BLaER1 treated with 17β-estradiol and CSF1 and Interleukin-3, amounts not matched to agents 10 nM and 100 nM (cell line): ENCODE results near the gene ACY1.
A peak's percentile ranks its signal among the peaks of the same experiment; 100 is the strongest.

ENCODE experiments used
- H3K27ac ChIP-seq, 11 experiments: shearing (Covaris generic); formaldehyde crosslinking; 2 replicates each; pipeline ENCODE4 v1.8.1; 2022
- H3K27me3 ChIP-seq, 11 experiments: shearing (Covaris generic); formaldehyde crosslinking; 2 replicates each; pipeline ENCODE4 v1.8.1; 2022
- H3K36me3 ChIP-seq, 11 experiments: shearing (Covaris generic); formaldehyde crosslinking; 2 replicates each; pipeline ENCODE4 v1.8.1; 2022
- H3K4me1 ChIP-seq, 10 experiments: shearing (Covaris generic); formaldehyde crosslinking; 2 replicates each; pipeline ENCODE4 v1.8.1; 2022
- H3K4me2 ChIP-seq, 11 experiments: shearing (Covaris generic); formaldehyde crosslinking; 2 replicates each; pipeline ENCODE4 v1.8.1; 2022
- H3K4me3 ChIP-seq, 10 experiments: shearing (Covaris generic); formaldehyde crosslinking; 2 replicates each; pipeline ENCODE4 v1.8.1; 2022
- H3K9ac ChIP-seq, 11 experiments: shearing (Covaris generic); formaldehyde crosslinking; 2 replicates each; pipeline ENCODE4 v1.8.1; 2022
- H3K9me3 ChIP-seq, 11 experiments: shearing (Covaris generic); formaldehyde crosslinking; replicated peaks in 1 of 11; 2 replicates each; pipeline ENCODE4 v1.8.1; 2022
- H4K20me1 ChIP-seq, 11 experiments: shearing (Covaris generic); formaldehyde crosslinking; 2 replicates each; pipeline ENCODE4 v1.8.1; 2022
- Cebpa-rat ChIP-seq, 11 experiments: shearing (Covaris generic); IDR thresholded peaks; 2 replicates each; pipeline ENCODE4 v1.8.1; 2022

ACY1 gene

DNA sequence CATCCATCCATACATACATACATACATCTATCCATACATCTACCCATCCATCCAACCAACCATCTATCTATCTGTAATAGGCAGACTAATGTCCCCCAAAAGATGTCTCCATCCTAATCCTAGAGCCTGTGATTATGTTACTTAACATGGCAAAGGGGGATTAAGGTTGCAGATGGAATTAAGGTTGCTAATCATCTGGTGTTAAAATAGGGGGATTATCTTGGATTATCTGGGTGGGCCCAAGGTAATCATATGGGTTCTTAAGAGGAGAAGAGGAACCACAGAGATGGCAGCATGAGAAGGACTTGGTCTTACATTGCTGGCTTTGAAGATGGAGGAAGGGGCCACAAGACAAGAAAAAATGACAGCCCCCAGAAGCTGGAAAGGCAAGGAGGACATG, 27.1 kb downstream of the ACY1 start:
- Histone ChIP-seq H3K4me2 (no peak overlapping the region), H4K20me1 (no peaks in the 10 kb centered on the region; a peak in 1 of 22 replicates), H3K9ac (no peak overlapping the region), H3K9me3 (no peaks in the 10 kb centered on the region), H3K4me1 (peaks cover 22 to 38% (median 33%) of the 10 kb centered on the region in 10 experiments), H3K36me3 (no peaks in the 10 kb centered on the region), H3K4me3 (no peak overlapping the region), H3K27me3 (no peaks in the 10 kb centered on the region), H3K27ac (no peak overlapping the region)
- TF ChIP-seq Cebpa-rat (IDR thresholded peaks at IDR 0.05) = no peak

DNA sequence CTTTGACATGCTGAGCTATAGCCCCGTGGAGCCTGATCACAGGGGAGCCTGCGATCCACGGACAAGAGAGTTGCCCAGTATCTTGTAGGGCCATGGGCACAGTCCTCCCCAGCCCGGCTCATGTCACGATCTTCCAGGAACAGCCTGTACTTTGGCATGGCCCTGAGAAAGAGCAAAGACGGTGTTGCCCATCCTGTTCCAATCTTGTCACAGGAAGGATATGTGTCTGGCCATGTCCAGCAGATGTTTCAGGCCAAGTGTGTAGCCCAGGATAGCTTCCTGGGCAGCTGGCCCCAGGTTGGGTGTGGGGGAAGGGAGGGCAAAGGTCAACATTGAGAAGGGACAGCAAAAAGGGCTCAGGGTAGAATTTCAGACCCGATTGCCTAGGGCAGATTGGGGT, 29.4 kb downstream of the ACY1 start:
- Histone ChIP-seq H3K27me3 (no peaks in the 10 kb centered on the region), H3K9ac (no peak overlapping the region), H3K9me3 (no peaks in the 10 kb centered on the region), H3K27ac (no peak overlapping the region), H3K4me1 (peaks cover 13 to 47% (median 42%) of the 10 kb centered on the region in 10 experiments), H3K36me3 (no peaks in the 10 kb centered on the region), H4K20me1 (no peaks in the 10 kb centered on the region), H3K4me3 (no peak overlapping the region), H3K4me2 (peak overlapping the region in 3 of 11 experiments; percentile 1 to 19 (median 4); a peak in 2 of 22 replicates)
- no peak for TF ChIP-seq Cebpa-rat (IDR thresholded peaks at IDR 0.05)

DNA sequence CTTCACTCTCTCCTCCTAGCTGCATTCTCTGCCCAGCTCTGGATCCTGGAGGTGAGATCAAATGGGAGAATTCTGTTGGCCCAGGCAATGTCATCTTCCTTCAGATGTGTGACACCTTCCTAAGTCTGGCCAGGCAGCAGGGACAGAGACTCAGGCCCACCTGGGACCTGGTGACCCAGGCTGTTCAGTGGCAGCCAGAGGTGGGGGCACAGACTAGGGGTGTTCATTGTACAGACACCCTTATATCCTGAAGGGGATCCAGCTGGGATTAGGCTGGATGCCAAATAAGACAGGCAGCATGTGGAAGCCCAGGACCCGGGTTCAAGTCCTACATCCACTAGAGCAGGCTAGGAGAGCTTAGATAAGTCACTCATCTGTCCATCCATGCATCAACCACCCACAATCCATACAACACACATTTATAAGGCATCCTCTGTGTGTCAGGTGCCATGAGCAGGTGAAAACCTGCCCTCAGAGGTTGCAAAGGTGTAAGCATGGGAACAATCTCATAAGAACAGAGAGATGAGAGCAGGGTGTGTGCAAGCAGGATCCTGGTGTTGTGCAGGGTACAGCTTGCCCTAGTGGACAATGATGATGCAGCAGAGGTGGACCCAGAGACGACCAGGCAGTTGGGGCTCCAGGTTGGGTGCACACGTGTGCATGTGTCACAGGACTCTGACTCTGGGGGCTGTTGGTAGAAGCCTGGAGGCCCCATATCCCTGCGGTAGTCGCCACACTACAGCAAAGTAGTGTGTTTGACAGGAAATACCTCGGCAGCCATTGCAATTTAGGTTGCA, 30.7 kb downstream of the ACY1 start:
- H3K9ac ChIP-seq = no peak overlapping the region
- no peak for TF ChIP-seq Cebpa-rat (IDR thresholded peaks at IDR 0.05)
- no peaks in the 10 kb centered on the region for H4K20me1 ChIP-seq
- H3K4me2 ChIP-seq = peak overlapping the region in 7 of 11 experiments; percentile 55 to 98 (median 62); a peak in 8 of 22 replicates
- H3K27me3 ChIP-seq = peaks cover 0 to 3% (median 0%) of the 10 kb centered on the region in 11 experiments; a peak in 1 of 22 replicates
- H3K36me3 ChIP-seq = no peaks in the 10 kb centered on the region
- H3K4me3 ChIP-seq = no peak overlapping the region
- no peaks in the 10 kb centered on the region for H3K9me3 ChIP-seq
- peaks cover 22 to 60% (median 55%) of the 10 kb centered on the region in 10 experiments for H3K4me1 ChIP-seq
- no peak overlapping the region for H3K27ac ChIP-seq

GRCh38 chr3:52014613-52015012, 31.3 kb downstream of the ACY1 start:
- Histone ChIP-seq H3K36me3 (no peaks in the 10 kb centered on the region), H4K20me1 (no peaks in the 10 kb centered on the region), H3K27ac (no peak overlapping the region), H3K9me3 (no peaks in the 10 kb centered on the region), H3K9ac (no peak overlapping the region), H3K4me1 (peaks cover 29 to 66% (median 61%) of the 10 kb centered on the region in 10 experiments), H3K4me2 (peak overlapping the region; percentile 35 to 98 (median 62)), H3K4me3 (no peak overlapping the region), H3K27me3 (peaks cover 0 to 3% (median 0%) of the 10 kb centered on the region in 11 experiments; a peak in 1 of 22 replicates)
- TF ChIP-seq Cebpa-rat (IDR thresholded peaks at IDR 0.05) = no peak

- no peak overlapping the region for H3K27ac ChIP-seq
- TF ChIP-seq Cebpa-rat (IDR thresholded peaks at IDR 0.05) = no peak
- 0 out of 22 replicates have a peak overlapping the region, but pooled peaks of 2 of the 11 experiments have one; percentile 15 to 37 for H3K9ac ChIP-seq
- peaks cover 39 to 76% (median 71%) of the 10 kb centered on the region in 10 experiments for H3K4me1 ChIP-seq
- H4K20me1 ChIP-seq = no peaks in the 10 kb centered on the region
- H3K4me2 ChIP-seq = peak overlapping the region; percentile 35 to 98 (median 62)
- peaks cover 0 to 3% (median 0%) of the 10 kb centered on the region in 11 experiments; a peak in 1 of 22 replicates for H3K27me3 ChIP-seq
- no peak overlapping the region for H3K4me3 ChIP-seq
- no peaks in the 10 kb centered on the region for H3K36me3 ChIP-seq
- no peaks in the 10 kb centered on the region for H3K9me3 ChIP-seq
Observed at GRCh38 chr3:52015438-52016228, 32.3 kb downstream of the ACY1 start.

DNA sequence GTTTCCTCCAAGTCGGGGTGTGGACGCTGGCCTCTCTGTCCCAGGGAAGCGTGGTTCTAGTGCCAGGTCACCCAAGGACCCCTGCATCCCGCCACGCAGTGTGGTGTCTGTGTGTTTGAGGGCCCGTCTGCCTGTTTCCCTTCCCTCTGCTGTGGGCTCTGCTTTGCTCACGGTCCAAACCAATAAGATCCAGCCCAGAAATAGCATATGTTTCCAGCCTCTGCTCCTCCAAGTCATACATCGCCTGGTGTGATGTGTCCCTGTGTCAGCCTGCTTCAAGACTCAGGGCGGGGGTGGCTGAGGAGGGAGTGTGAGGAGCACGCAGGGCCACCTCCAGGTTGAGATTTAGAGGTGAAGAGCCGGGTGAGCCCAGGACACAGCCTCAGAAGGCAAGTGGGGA, 34.3 kb downstream of the ACY1 start:
- H3K4me1 ChIP-seq = peaks cover 58 to 93% (median 89%) of the 10 kb centered on the region in 10 experiments
- no peaks in the 10 kb centered on the region for H3K36me3 ChIP-seq
- no peaks in the 10 kb centered on the region for H4K20me1 ChIP-seq
- no peak for TF ChIP-seq Cebpa-rat (IDR thresholded peaks at IDR 0.05)
- peak overlapping the region in 1 of 11 experiments; percentile 4; a peak in 1 of 22 replicates for H3K9ac ChIP-seq
- peaks cover 0 to 3% (median 0%) of the 10 kb centered on the region in 11 experiments; a peak in 1 of 22 replicates for H3K27me3 ChIP-seq
- no peak overlapping the region for H3K27ac ChIP-seq
- no peak overlapping the region for H3K4me3 ChIP-seq
- peak overlapping the region in 8 of 11 experiments; percentile 4 to 98 (median 86); a peak in 13 of 22 replicates for H3K4me2 ChIP-seq
- no peaks in the 10 kb centered on the region for H3K9me3 ChIP-seq

DNA sequence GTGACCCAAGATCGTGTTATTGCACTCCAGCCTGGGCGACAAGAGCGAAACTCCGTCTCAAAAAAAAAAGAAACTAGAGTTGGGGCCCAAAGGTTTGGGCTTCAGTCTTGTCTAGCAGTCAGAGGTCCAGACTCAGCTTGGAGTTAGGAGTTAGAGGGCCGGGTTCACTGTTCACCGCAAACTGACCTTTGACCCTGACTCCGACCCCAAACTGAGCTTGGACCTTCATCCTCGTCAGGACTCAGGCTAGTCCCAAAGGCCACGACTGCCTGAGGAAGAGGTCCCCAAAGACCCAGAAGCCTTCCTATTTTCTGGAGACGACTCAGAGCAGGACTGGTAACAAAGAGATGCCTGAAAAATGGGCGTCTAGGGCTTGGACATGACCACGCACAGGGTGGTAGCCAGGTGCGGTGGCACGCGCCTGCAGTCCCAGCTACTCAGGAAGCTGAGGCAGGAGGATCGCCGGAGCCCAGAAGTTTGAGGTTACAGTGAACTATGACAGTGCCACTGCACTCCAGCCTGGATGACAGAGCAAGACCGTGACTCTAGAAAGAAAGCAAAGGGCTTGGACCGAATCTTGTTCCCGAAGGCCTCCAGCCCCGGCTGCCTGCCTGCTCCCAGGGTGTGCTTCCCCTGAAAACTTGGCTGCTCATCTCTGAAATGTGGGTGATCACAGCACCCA, 35.1 kb downstream of the ACY1 start:
- H3K4me1 ChIP-seq = peaks cover 67 to 94% (median 93%) of the 10 kb centered on the region in 10 experiments
- H3K27ac ChIP-seq = peak overlapping the region in 9 of 11 experiments; percentile 1 to 71 (median 57); a peak in 16 of 22 replicates
- peaks cover 0 to 3% (median 0%) of the 10 kb centered on the region in 11 experiments; a peak in 1 of 22 replicates for H3K27me3 ChIP-seq
- peak overlapping the region; percentile 75 to 98 (median 86) for H3K4me2 ChIP-seq
- TF ChIP-seq Cebpa-rat (IDR thresholded peaks at IDR 0.05) = no peak
- H4K20me1 ChIP-seq = no peaks in the 10 kb centered on the region
- no peak overlapping the region for H3K4me3 ChIP-seq
- no peaks in the 10 kb centered on the region for H3K9me3 ChIP-seq
- H3K36me3 ChIP-seq = no peaks in the 10 kb centered on the region
- peak overlapping the region in 10 of 11 experiments; percentile 20 to 62 (median 53); a peak in 16 of 22 replicates for H3K9ac ChIP-seq

GRCh38 chr3:52019352-52020080, 36.2 kb downstream of the ACY1 start:
- H4K20me1 ChIP-seq = no peaks in the 10 kb centered on the region
- no peaks in the 10 kb centered on the region for H3K36me3 ChIP-seq
- H3K27ac ChIP-seq = peak overlapping the region in 10 of 11 experiments; percentile 1 to 71 (median 54); a peak in 18 of 22 replicates
- H3K4me1 ChIP-seq = peaks cover 77 to 100% (median 100%) of the 10 kb centered on the region in 10 experiments
- peaks cover 0 to 3% (median 0%) of the 10 kb centered on the region in 11 experiments; a peak in 1 of 22 replicates for H3K27me3 ChIP-seq
- H3K9ac ChIP-seq = peak overlapping the region; percentile 20 to 62 (median 52); a peak in 19 of 22 replicates
- H3K9me3 ChIP-seq = no peaks in the 10 kb centered on the region
- peak overlapping the region in 3 of 10 experiments; percentile 17 to 34 (median 33); a peak in 2 of 20 replicates for H3K4me3 ChIP-seq
- no peak for TF ChIP-seq Cebpa-rat (IDR thresholded peaks at IDR 0.05)
- H3K4me2 ChIP-seq = peak overlapping the region; percentile 75 to 98 (median 86)
